A549 treated with ZK216348 at 1 μM for 4 hours (cell line): ENCODE results near the gene STAT5A. TPM values are rescaled to one million over a fixed set of nuclear protein-coding genes. Genes with fewer than 3 reads are reported as not detected.

Experiments
- total RNA-seq: library from RNA; stranded (reverse); fragments of 200-300 nt; extraction: Qiagen RNA extraction; gene quantifications from 5 replicates; pipeline ENCODE4 v1.2.3, GENCODE V29; 2022; ENCODE audit warnings: low read depth

The STAT5A gene
- 4.4 to 7.2 TPM (median 5.7 TPM) in 5 replicates for total RNA-seq

DNA sequence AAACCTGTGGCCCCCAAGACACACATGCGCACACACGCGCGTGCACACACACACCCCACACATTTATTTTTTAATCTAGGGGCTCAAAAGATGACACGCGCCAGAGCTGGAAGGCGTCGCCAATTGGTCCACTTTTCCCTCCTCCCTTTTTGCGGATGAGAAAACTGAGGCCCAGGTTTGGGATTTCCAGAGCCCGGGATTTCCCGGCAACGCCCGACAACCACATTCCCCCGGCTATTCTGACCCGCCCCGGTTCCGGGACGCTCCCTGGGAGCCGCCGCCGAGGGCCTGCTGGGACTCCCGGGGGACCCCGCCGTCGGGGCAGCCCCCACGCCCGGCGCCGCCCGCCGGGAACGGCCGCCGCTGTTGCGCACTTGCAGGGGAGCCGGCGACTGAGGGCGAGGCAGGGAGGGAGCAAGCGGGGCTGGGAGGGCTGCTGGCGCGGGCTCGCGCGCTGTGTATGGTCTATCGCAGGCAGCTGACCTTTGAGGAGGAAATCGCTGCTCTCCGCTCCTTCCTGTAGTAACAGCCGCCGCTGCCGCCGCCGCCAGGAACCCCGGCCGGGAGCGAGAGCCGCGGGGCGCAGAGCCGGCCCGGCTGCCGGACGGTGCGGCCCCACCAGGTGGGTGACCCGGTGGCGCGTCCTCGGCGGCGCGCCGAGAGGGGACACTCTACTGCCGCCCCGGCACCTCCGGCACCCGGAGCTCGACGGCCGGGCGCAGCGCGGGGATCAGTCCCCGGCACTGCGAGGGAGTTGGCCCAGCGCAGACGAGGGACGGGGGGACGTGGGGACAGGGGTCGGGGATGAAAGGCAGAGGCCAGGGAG is at the start of gene STAT5A:
Gene STAT5A, plus strand, starts transcription at position 522 of the 826 bp plus-strand sequence. CDS start 914 bp downstream, outside the sequence.

DNA sequence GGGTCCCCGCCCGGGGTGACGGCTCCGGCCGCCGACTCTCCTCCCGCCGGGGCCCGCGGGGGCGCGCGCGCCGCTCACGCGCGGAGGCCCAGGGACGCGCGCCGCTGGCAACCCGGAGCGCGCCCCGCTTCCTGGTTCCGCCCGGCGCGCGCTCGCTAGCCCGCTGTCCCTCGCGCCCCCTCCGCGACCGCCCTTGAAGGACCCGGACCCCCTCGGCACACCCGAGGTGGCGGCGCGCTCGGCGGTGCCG is 12.0 kb upstream of the STAT5A start, which contains the start of gene STAT5B:
Gene STAT5B, minus strand, starts transcription at position 33 of the 250 bp plus-strand sequence. CDS start 44,264 bp downstream, outside the sequence.

Other genes with a start within 250 kb of the STAT5A start
- gene C17orf113, start 237.9 kb upstream of the STAT5A start, total RNA-seq = 0.40 to 1.2 TPM (median 0.76 TPM) in 5 replicates
- gene ZNF385C, start 190.0 kb upstream of the STAT5A start, total RNA-seq = 0.19 to 0.44 TPM (median 0.22 TPM) in 4 of 5 replicates, not detected in the other
- 0.40 to 0.70 TPM (median 0.46 TPM) in 5 replicates for gene DHX58, start 175.8 kb upstream of the STAT5A start, total RNA-seq
- 31.8 to 56.4 TPM (median 52.0 TPM) in 5 replicates for gene KAT2A, start 167.1 kb upstream of the STAT5A start, total RNA-seq
- not detected in 5 replicates for gene HSPB9, start 165.7 kb upstream of the STAT5A start, total RNA-seq
- 198 to 273 TPM (median 264 TPM) in 5 replicates for gene RAB5C, start 133.5 kb upstream of the STAT5A start, total RNA-seq
- 0.18 to 0.48 TPM (median 0.33 TPM) in 5 replicates for gene KCNH4, start 107.4 kb upstream of the STAT5A start, total RNA-seq
- 0.55 TPM in 1 of 5 replicates, not detected in the others for gene HCRT, start 103.0 kb upstream of the STAT5A start, total RNA-seq
- gene GHDC, start 94.0 kb upstream of the STAT5A start, total RNA-seq = 11.9 to 22.4 TPM (median 20.1 TPM) in 5 replicates
- gene STAT5B, start 12.1 kb upstream of the STAT5A start, total RNA-seq = 22.4 to 32.5 TPM (median 29.7 TPM) in 5 replicates
- gene STAT3, start 99.9 kb downstream of the STAT5A start, total RNA-seq = 61.1 to 82.9 TPM (median 74.4 TPM) in 5 replicates
- 367 to 513 TPM (median 475 TPM) in 5 replicates for gene CAVIN1, start 134.8 kb downstream of the STAT5A start, total RNA-seq
- gene ATP6V0A1, start 170.4 kb downstream of the STAT5A start, total RNA-seq = 23.9 to 47.5 TPM (median 44.9 TPM) in 5 replicates
- 24.4 to 48.2 TPM (median 44.7 TPM) in 5 replicates for gene NAGLU, start 247.7 kb downstream of the STAT5A start, total RNA-seq